H9 (cell line): ENCODE data around the gene ADISSP. TPM values are rescaled to one million over a fixed set of nuclear protein-coding genes. Genes with fewer than 3 reads are reported as not detected.

Experiments used
- DNase-seq: peaks from one replicate; pipeline ENCODE4 v3.0.0-alpha.2; 2017
- H2AFZ ChIP-seq: one replicate; pipeline ENCODE4 v1.6.1; 2013; ENCODE audit warnings: mild to moderate bottlenecking, low read length, control low read depth, moderate library complexity
- H2AK5ac ChIP-seq: 2 replicates; pipeline ENCODE4 v1.6.1; 2013; ENCODE audit warnings: low read length, control low read depth, mixed read lengths; ENCODE audit not compliant: insufficient read length
- H2BK120ac ChIP-seq: one replicate; pipeline ENCODE4 v1.6.1; 2013; ENCODE audit warnings: low read depth, mild to moderate bottlenecking, low read length, control low read depth, inconsistent platforms; ENCODE audit not compliant: poor library complexity, severe bottlenecking
- H2BK12ac ChIP-seq: 2 replicates; pipeline ENCODE4 v1.6.1; 2013; ENCODE audit warnings: low read length, control low read depth, mixed read lengths, low read depth; ENCODE audit not compliant: insufficient read length
- H2BK15ac ChIP-seq: 2 replicates; pipeline ENCODE4 v1.6.1; 2013; ENCODE audit warnings: low read depth, low read length, control low read depth
- H2BK20ac ChIP-seq: one replicate; pipeline ENCODE4 v1.6.1; 2013; ENCODE audit warnings: low read depth, mild to moderate bottlenecking, low read length, control low read depth, inconsistent platforms; ENCODE audit not compliant: poor library complexity, severe bottlenecking
- H2BK5ac ChIP-seq: 2 replicates; pipeline ENCODE4 v1.6.1; 2013; ENCODE audit warnings: low read length, control low read depth, mixed read lengths; ENCODE audit not compliant: insufficient read length
- H3K14ac ChIP-seq: 2 replicates; pipeline ENCODE4 v1.6.1; 2013; ENCODE audit warnings: low read length, control low read depth; ENCODE audit not compliant: insufficient read depth
- H3K18ac ChIP-seq: 2 replicates; pipeline ENCODE4 v1.6.1; 2013; ENCODE audit warnings: low read depth, mild to moderate bottlenecking, mixed read lengths, low read length, control low read depth; ENCODE audit not compliant: insufficient read length
- H3K23ac ChIP-seq: 2 replicates; pipeline ENCODE4 v1.6.1; 2013; ENCODE audit warnings: low read length, control low read depth, mixed read lengths, low read depth; ENCODE audit not compliant: insufficient read length
- H3K23me2 ChIP-seq: 2 replicates; pipeline ENCODE4 v1.6.1; 2013; ENCODE audit warnings: low read depth, mild to moderate bottlenecking, mixed read lengths, low read length, control low read depth; ENCODE audit not compliant: insufficient read length, poor library complexity, severe bottlenecking
- H3K27ac ChIP-seq: 2 replicates; pipeline ENCODE4 v1.5.1; 2013; ENCODE audit warnings: low read length, control low read depth, mixed read lengths, low read depth; ENCODE audit not compliant: insufficient read length
- H3K27me3 ChIP-seq: 2 replicates; pipeline ENCODE4 v1.6.1; 2013; ENCODE audit warnings: low read length, control low read depth, inconsistent platforms; ENCODE audit not compliant: insufficient read depth
- H3K4ac ChIP-seq: 2 replicates; pipeline ENCODE4 v1.6.1; 2013; ENCODE audit warnings: low read depth, mild to moderate bottlenecking, control low read depth, inconsistent platforms, low read length, moderate library complexity
- H3K4me1 ChIP-seq: 2 replicates; pipeline ENCODE4 v1.6.1; 2013; ENCODE audit warnings: low read length, control low read depth, inconsistent platforms; ENCODE audit not compliant: insufficient read depth
- H3K4me2 ChIP-seq: 2 replicates; pipeline ENCODE4 v1.6.1; 2013; ENCODE audit warnings: low read length, control low read depth, mixed read lengths; ENCODE audit not compliant: insufficient read length, insufficient read depth
- H3K56ac ChIP-seq: 2 replicates; pipeline ENCODE4 v1.6.1; 2013; ENCODE audit warnings: low read depth, mild to moderate bottlenecking, mixed read lengths, low read length, control low read depth; ENCODE audit not compliant: insufficient read length
- H3K79me1 ChIP-seq: 2 replicates; pipeline ENCODE4 v1.6.1; 2013; ENCODE audit warnings: low read depth, mild to moderate bottlenecking, moderate library complexity, low read length, control low read depth, inconsistent platforms; ENCODE audit not compliant: insufficient read depth, poor library complexity, severe bottlenecking
- H3K79me2 ChIP-seq: 2 replicates; pipeline ENCODE4 v1.6.1; 2013; ENCODE audit warnings: low read length, control low read depth, inconsistent platforms; ENCODE audit not compliant: insufficient read depth
- H3K9ac ChIP-seq: 2 replicates; pipeline ENCODE4 v1.6.1; 2013; ENCODE audit warnings: low read length, control low read depth, mixed read lengths; ENCODE audit not compliant: insufficient read length; ENCODE audit errors: extremely low read depth
- H3K9me3 ChIP-seq: one replicate; pipeline ENCODE4 v1.6.1; 2013; ENCODE audit warnings: low read depth, low read length, inconsistent platforms; ENCODE audit not compliant: control insufficient read depth
- H3T11ph ChIP-seq: one replicate; pipeline ENCODE4 v1.6.1; 2013; ENCODE audit warnings: mild to moderate bottlenecking, low read length, control low read depth, inconsistent platforms
- H4K20me1 ChIP-seq: one replicate; pipeline ENCODE4 v1.6.1; 2013; ENCODE audit not compliant: control insufficient read depth, insufficient read length, insufficient read depth
- H4K5ac ChIP-seq: 2 replicates; pipeline ENCODE4 v1.6.1; 2013; ENCODE audit warnings: low read depth, mild to moderate bottlenecking, mixed read lengths, low read length, control low read depth; ENCODE audit not compliant: insufficient read length
- H4K8ac ChIP-seq: replicated peaks from 2 replicates; pipeline ENCODE4 v1.6.1; 2013; ENCODE audit warnings: low read length, control low read depth, mixed read lengths, low read depth; ENCODE audit not compliant: insufficient read length
- H4K91ac ChIP-seq: 2 replicates; pipeline ENCODE4 v1.6.1; 2013; ENCODE audit warnings: low read depth, mild to moderate bottlenecking, moderate library complexity, mixed read lengths, low read length, control low read depth; ENCODE audit not compliant: insufficient read length
- H3K27ac Mint-ChIP-seq, 3 experiments: 2 replicates in 2 of 3; 3 replicates in 1 of 3; pipeline ENCODE4 v1.8.0; 2020 to 2021; ENCODE audit warnings: mixed read lengths in 3 of 3, mild to moderate bottlenecking in 1 of 3, moderate library complexity in 1 of 3
- H3K27me3 Mint-ChIP-seq: 2 replicates; pipeline ENCODE4 v1.8.0; 2021; ENCODE audit warnings: low read depth, mild to moderate bottlenecking, moderate library complexity, mixed read lengths
- H3K36me3 Mint-ChIP-seq, 3 experiments: 2 replicates in 2 of 3; 3 replicates in 1 of 3; pipeline ENCODE4 v1.8.0; 2020 to 2021; ENCODE audit warnings: low read depth in 3 of 3, mixed read lengths in 3 of 3; ENCODE audit not compliant: insufficient read depth in 1 of 3
- H3K4me1 Mint-ChIP-seq, 2 experiments: 2 replicates each; pipeline ENCODE4 v1.8.0; 2020; ENCODE audit warnings: mixed read lengths in 2 of 2
- H3K4me3 Mint-ChIP-seq, 2 experiments: 2 replicates in 1 of 2; 3 replicates in 1 of 2; pipeline ENCODE4 v1.8.0; 2020 to 2021; ENCODE audit warnings: mild to moderate bottlenecking in 2 of 2, mixed read lengths in 2 of 2, moderate library complexity in 1 of 2
- H3K9me3 Mint-ChIP-seq, 2 experiments: 2 replicates in 1 of 2; 3 replicates in 1 of 2; pipeline ENCODE4 v1.8.0; 2020; ENCODE audit warnings: mild to moderate bottlenecking in 2 of 2, mixed read lengths in 2 of 2, moderate library complexity in 1 of 2
- CTCF ChIP-seq: fragments of 200-600 bp; sonication (generic); conservative IDR thresholded peaks from 3 replicates; pipeline ENCODE4 v1.8.0; 2021; ENCODE audit warnings: antibody characterized with exemption, mild to moderate bottlenecking
- WGBS: extraction: QIAGEN DNeasy Blood & Tissue Kit; methylation state at CpG from one replicate; pipeline ENCODE4 v1.1.7; 2013; ENCODE audit warnings: missing lambda C conversion rate, low lambda C conversion rate, mixed read lengths; ENCODE audit not compliant: insufficient read length; ENCODE audit errors: extremely low coverage; 5-methylcytosine and 5-hydroxymethylcytosine counted together
- total RNA-seq: library from RNA; stranded (reverse); gene quantifications from 2 replicates; pipeline ENCODE4 v1.2.1, GENCODE V29; 2021

The ADISSP gene
- total RNA-seq, 1 experiment from 2014 or later = 80.9 TPM

GRCh38 chr20:3763671-3764601 is 3.6 kb downstream of the ADISSP start:
- Histone ChIP-seq H2BK12ac (no peak overlapping the region), H3K18ac (no peak overlapping the region), H3K79me2 (no peaks in the 10 kb centered on the region), H3K4ac (no peak overlapping the region), H4K20me1 (no peaks in the 10 kb centered on the region), H3T11ph (no peak overlapping the region), H2AFZ (no peak overlapping the region), H3K14ac (no peak overlapping the region), H4K91ac (no peak overlapping the region), H2BK20ac (no peak overlapping the region), H4K8ac (no peak overlapping the region), H4K5ac (no peak overlapping the region), H3K23ac (no peak overlapping the region), H2BK5ac (no peak overlapping the region), H2BK15ac (no peak overlapping the region), H3K27me3 (no peaks in the 10 kb centered on the region), H2BK120ac (no peak overlapping the region), H3K4me1 (no peaks in the 10 kb centered on the region), H2AK5ac (no peak overlapping the region), H3K56ac (no peak overlapping the region), H3K9me3 (no peaks in the 10 kb centered on the region), H3K27ac (no peak overlapping the region), H3K4me2 (no peak overlapping the region), H3K23me2 (peaks cover 20% of the 10 kb centered on the region), H3K9ac (no peak overlapping the region), H3K79me1 (peaks cover 3% of the 10 kb centered on the region)
- Mint-ChIP-seq H3K4me3 (no peak overlapping the region), H3K27me3 (peaks cover 4% of the 10 kb centered on the region), H3K4me1 (peaks cover 13 to 20% of the 10 kb centered on the region in 2 experiments), H3K27ac (peak overlapping the region in 1 of 3 experiments; percentile 68; a peak in 2 of 7 replicates), H3K9me3 (no peaks in the 10 kb centered on the region; a peak in 1 of 5 replicates), H3K36me3 (peaks cover 7 to 13% (median 8%) of the 10 kb centered on the region in 3 experiments; a peak in 5 of 7 replicates)
- no CpG with 5 or more reads among the region's 8 CpGs for WGBS
- TF ChIP-seq CTCF = no peak
- DNase-seq = no peak
